ENCODE data around the gene ERC2. TPM values are rescaled to one million over a fixed set of nuclear protein-coding genes. Genes with fewer than 3 reads are reported as not detected.

The ERC2 gene
- total RNA-seq, 1 donor from 2014 or later: 1.3 TPM

- DNase-seq (ENCODE audit: extremely low read depth, low read depth, low spot score): no peak
Observed at GRCh38 chr3:55556619-55557537, 911.4 kb downstream of the ERC2 start.

GRCh38 chr3:55555873-55556618 is 912.2 kb downstream of the ERC2 start:
- no peak for DNase-seq (ENCODE audit: extremely low read depth, low read depth, low spot score)

GRCh38 chr3:55554634-55555425 is 913.4 kb downstream of the ERC2 start:
- DNase-seq (ENCODE audit: extremely low read depth, low read depth, low spot score): no peak

GRCh38 chr3:55551644-55552043 is 916.6 kb downstream of the ERC2 start:
- no peak for DNase-seq (ENCODE audit: extremely low read depth, low read depth, low spot score)

GRCh38 chr3:55549177-55549576 is 919.1 kb downstream of the ERC2 start:
- DNase-seq (ENCODE audit: extremely low read depth, low read depth, low spot score): no peak

GRCh38 chr3:55546866-55547669 is 921.2 kb downstream of the ERC2 start:
- no peak for DNase-seq (ENCODE audit: extremely low read depth, low read depth, low spot score)

GRCh38 chr3:55545995-55546394 is 922.3 kb downstream of the ERC2 start:
- no peak for DNase-seq (ENCODE audit: extremely low read depth, low read depth, low spot score)

- DNase-seq (ENCODE audit: extremely low read depth, low read depth, low spot score): no peak
Observed at GRCh38 chr3:55544219-55544618, 924.0 kb downstream of the ERC2 start.

GRCh38 chr3:55543181-55543614 is 925.1 kb downstream of the ERC2 start:
- DNase-seq (ENCODE audit: extremely low read depth, low read depth, low spot score): no peak

GRCh38 chr3:55541456-55541855 is 926.8 kb downstream of the ERC2 start:
- no peak for DNase-seq (ENCODE audit: extremely low read depth, low read depth, low spot score)

- DNase-seq (ENCODE audit: extremely low read depth, low read depth, low spot score): no peak
Observed at GRCh38 chr3:55541016-55541415, 927.3 kb downstream of the ERC2 start.

GRCh38 chr3:55540579-55540978 is 927.7 kb downstream of the ERC2 start:
- no peak for DNase-seq (ENCODE audit: extremely low read depth, low read depth, low spot score)

GRCh38 chr3:55538158-55538557 is 930.1 kb downstream of the ERC2 start:
- no peak for DNase-seq (ENCODE audit: extremely low read depth, low read depth, low spot score)

- no peak for DNase-seq (ENCODE audit: extremely low read depth, low read depth, low spot score)
Observed at GRCh38 chr3:55537563-55537962, 930.7 kb downstream of the ERC2 start.

GRCh38 chr3:55537129-55537528 is 931.1 kb downstream of the ERC2 start:
- no peak for DNase-seq (ENCODE audit: extremely low read depth, low read depth, low spot score)

GRCh38 chr3:55534876-55535275 is 933.4 kb downstream of the ERC2 start:
- no peak for DNase-seq (ENCODE audit: extremely low read depth, low read depth, low spot score)

GRCh38 chr3:55532806-55533205 is 935.5 kb downstream of the ERC2 start:
- no peak for DNase-seq (ENCODE audit: extremely low read depth, low read depth, low spot score)

- no peak for DNase-seq (ENCODE audit: extremely low read depth, low read depth, low spot score)
Observed at GRCh38 chr3:55531321-55531720, 936.9 kb downstream of the ERC2 start.

GRCh38 chr3:55527361-55527760 is 940.9 kb downstream of the ERC2 start:
- no peak for DNase-seq (ENCODE audit: extremely low read depth, low read depth, low spot score)

- no peak for DNase-seq (ENCODE audit: extremely low read depth, low read depth, low spot score)
Observed at GRCh38 chr3:55526332-55527030, 941.8 kb downstream of the ERC2 start.

Measured in glomerular endothelial cell (primary cell).